Panc1 (cell line): ENCODE data around the gene COQ8B.

ENCODE experiments used
- POLR2AphosphoS5 ChIP-seq: IDR thresholded peaks from 2 replicates; pipeline ENCODE4 v1.6.1; 2012; ENCODE audit warnings: mild to moderate bottlenecking, low read depth, low read length, moderate library complexity
- SIN3A ChIP-seq: IDR thresholded peaks from 2 replicates; pipeline ENCODE4 v1.6.1; 2012; ENCODE audit warnings: low read depth, mild to moderate bottlenecking, low read length, moderate library complexity, borderline replicate concordance; ENCODE audit not compliant: insufficient read depth
- TF ChIP-seq, protein P1 (sequence below): fragments of 450-650 bp; IDR thresholded peaks from 2 replicates; pipeline ENCODE4 v1.5.1; 2017; ENCODE audit warnings: mild to moderate bottlenecking

DNA sequence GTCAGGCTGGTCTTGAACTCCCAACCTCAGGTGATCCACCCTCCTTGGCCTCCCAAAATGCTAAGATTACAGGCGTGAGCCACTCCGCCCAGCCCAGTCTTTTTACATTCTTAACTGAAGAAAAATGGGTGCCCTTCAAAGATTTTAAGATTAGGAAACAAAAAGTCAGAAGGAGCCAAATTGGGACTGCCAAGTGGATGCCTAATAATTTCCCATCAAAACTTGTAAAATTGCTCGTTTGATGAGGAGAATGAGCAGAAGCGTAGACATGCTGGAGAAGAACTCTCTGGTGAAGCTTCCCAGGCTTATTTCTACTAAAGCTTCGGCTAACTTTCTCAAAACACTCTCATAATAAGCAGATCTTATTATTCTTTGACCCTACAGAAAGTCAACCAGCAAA lies 57.6 kb downstream of the COQ8B start:
- TF ChIP-seq POLR2AphosphoS5 (no peak), SIN3A (no peak)
- TF ChIP-seq, protein P1, sequence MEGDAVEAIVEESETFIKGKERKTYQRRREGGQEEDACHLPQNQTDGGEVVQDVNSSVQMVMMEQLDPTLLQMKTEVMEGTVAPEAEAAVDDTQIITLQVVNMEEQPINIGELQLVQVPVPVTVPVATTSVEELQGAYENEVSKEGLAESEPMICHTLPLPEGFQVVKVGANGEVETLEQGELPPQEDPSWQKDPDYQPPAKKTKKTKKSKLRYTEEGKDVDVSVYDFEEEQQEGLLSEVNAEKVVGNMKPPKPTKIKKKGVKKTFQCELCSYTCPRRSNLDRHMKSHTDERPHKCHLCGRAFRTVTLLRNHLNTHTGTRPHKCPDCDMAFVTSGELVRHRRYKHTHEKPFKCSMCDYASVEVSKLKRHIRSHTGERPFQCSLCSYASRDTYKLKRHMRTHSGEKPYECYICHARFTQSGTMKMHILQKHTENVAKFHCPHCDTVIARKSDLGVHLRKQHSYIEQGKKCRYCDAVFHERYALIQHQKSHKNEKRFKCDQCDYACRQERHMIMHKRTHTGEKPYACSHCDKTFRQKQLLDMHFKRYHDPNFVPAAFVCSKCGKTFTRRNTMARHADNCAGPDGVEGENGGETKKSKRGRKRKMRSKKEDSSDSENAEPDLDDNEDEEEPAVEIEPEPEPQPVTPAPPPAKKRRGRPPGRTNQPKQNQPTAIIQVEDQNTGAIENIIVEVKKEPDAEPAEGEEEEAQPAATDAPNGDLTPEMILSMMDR = no peak
